Astrocyte of the hippocampus (primary cell): ENCODE measurements around the gene SLC9A8.

Experiments used
- DNase-seq: peaks from one replicate; pipeline ENCODE4 v3.0.0; 2011; ENCODE audit warnings: low read depth, low spot score

SLC9A8 gene

DNA sequence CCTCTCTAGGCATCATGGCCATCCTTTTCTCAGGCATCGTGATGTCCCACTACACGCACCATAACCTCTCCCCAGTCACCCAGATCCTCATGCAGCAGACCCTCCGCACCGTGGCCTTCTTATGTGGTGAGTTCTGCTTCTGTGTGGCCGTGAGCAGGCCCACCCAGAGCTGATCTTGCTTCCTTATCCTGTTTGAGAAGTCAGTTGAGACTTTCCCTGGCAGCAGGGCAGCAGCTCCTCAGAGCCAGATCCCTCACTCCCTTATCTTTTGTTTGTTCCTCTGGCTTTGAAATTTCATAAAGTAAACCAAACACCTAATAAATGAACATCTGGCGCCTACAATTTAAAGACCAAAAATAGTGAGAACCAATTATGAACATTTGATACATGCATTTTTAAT lies 62.1 kb downstream of the SLC9A8 start:
- DNase-seq: no peak

DNA sequence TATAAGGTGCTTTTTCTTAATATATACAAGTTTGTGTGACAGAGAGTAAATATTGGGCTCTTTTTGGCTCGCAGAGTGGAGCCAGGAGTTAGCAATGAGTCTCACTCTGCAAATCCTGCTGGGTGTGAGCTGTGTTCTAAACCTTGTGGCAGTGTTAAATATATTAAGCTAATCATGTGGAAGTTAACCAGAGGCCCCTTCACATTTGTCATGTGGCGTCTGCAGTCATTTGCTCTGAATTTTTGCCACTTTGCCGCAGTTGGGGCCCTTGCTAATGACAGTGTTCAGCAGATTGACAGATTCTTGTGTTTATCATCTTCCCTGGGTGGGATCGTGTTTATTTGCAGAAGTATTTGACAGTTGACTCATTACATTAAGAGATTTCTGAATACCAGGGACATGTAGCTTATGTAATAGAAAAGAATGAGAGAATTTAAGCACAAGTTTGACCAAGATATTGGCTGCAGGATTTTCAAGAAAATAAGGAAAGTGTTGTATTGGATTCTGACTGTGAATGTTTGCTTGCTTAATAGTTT lies 64.8 kb downstream of the SLC9A8 start:
- peak; percentile 23 for DNase-seq

DNA sequence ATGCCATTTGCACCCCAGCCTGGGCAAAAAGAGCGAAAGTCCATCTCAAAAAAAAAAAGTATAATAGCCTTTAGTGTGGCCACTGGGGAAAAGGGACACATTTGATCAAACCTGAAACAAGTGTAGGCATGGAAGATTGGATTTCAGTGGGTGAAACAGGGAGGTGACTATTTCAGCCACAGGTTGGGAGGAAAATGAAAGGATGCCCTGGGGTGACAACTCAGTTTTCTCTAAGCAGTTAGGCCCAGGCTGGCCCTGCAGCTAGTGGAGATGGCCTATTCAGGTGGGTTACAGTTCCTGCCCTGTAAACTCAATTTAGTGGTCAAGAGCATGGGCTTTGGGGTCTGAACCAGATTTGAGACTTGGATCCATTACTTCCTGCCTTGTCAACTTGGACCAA lies 66.3 kb downstream of the SLC9A8 start:
- no peak for DNase-seq

DNA sequence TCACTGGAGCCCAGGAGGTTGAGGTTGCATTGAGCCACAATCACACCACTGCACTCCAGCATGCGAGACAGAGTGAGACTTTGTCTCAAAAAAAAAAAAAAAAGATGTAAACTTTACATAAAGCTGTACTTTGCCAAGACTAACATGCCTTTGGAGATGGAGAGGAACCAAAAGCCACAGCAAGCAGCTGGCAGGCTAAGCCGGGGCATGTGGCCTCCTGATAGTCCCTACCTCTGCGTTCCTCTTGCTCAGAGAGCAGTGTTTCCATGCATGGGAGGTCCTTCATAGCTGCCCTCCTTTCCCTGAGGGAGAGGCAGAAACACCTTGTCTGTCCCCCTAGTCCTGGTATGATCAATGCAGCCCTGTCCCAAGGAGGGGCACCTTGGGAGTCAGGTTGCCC lies 67.5 kb downstream of the SLC9A8 start:
- peak; percentile 84 for DNase-seq

DNA sequence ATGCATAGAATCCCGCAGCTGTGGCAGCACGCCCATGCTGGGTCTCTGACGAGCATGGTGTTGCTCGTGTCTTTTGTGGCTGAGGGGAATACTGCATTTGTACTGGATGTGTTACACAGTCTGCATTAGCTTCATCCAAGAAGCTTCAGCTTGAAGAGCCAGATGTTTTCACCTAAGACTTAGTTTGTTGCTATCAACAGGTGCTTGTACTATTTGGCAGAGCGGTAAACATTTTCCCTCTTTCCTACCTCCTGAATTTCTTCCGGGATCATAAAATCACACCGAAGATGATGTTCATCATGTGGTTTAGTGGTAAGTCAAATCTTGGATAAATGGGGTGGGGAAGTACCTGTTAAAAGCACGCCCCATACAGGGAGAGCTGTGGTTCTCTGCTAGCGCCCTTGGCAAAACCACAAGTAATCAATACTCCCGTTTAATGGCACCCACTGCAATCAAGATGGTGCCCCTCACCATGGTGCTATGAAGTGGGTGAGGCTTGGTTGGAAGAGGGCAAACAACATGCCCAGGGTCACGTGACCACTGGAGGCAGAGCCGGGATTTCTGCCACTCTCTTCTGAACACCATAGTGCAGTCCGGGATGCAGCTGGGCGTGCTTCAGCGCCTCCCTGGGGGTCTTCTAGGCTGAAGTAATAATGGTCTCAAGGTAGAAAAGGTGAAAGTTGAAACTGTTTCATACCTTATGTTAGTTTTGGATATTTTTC lies 68.3 kb downstream of the SLC9A8 start:
- DNase-seq: no peak

DNA sequence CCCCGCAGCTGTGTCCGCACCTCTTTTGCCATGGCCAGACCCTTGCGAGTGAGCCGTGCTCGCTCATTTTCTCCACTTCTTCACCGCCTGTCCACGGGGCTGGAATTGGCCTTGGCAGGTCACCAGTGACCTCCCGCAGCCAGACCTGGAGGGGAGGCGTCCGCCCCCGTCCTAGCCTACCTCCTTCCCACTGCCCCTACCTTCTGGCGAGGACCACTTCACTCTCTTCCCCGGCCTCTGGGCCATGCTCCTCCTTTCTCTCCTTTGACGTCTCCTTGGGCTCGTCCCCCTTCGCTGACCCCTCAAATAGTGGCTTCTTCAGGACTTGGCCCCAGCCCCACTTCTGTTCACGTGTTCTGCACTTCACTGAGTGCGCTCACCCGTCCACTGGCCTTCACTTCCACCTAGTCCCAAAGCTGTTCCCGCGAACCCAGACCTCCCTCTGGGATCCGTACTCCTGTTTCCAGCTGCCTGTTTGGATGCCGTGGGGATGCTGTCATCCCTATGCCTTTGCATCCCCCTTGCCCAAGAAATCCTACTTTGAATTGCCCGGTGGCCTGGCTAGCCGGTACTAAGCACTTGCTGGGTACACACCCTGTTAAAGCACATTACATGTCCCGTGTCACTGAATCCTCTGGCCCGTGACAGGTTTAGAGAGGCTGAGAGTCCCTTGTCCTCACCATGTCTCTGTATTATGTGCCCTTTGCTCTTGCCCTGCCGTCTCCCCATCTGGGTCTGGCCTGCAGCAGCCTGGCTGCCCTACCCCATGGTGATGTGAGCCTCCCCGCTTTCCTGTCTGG lies 69.7 kb downstream of the SLC9A8 start:
- no peak for DNase-seq

DNA sequence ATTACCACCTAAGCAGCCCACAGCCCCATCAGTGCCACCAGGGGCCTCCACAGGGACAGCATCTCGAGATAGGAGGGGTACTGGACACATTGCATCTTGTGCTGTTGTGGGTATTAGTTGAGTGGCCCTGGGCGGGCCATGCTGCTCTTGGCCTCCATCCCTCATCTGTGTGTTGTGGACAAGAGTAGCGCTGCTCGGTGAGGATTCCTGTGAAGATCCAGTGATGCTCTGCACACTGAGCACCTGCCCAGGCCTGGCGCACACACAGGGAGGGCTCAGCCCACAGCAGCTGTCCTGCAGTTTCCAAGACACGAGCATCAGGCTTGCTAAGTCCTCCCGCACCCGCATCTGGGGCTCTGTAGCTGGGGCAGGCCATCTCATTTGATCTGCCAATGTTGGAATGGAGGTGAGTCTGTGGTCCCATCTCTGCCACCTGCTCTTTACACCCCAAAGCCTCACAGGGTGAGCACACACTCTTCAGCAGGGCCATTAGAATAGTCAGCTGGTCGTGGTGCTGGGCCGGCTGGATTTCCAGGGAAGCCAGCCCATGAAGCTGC lies 70.7 kb downstream of the SLC9A8 start:
- no peak for DNase-seq

DNA sequence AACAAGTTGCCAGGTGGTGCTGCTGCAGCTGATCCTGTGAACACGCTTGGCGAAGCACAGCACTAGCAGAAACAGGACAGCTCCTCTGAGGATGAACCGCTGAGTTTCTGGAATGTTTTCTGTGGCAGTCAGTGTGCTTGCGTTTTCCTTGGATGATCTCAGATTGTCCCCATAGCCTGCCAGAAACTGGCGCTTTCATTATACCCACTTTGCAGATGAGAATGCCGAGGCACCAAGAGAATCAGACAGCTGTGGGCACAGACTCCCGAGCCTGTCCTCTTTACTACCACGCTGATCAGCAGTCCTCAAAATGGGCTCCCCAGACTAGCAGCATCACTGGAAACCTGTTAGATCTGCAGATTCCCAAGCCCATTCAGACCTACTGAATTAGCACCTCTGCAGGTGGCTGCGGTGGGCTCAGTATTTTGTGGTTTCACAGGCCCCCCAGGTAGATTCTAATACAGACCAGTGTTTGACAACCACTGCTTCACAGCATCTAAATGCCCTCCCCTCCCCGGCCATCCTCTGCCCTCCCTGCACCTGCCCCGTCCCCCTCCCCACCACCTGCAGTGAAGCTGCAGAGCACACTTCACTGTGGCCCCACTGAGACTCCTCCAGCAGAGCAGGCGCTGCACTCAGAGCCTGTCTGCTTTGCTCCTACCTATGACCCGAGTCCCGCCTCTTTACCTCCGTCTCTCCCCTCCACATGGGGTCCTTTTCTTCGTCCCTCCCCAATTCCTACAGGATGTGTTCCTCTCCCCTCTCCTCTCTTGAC lies 73.1 kb downstream of the SLC9A8 start:
- DNase-seq: no peak

DNA sequence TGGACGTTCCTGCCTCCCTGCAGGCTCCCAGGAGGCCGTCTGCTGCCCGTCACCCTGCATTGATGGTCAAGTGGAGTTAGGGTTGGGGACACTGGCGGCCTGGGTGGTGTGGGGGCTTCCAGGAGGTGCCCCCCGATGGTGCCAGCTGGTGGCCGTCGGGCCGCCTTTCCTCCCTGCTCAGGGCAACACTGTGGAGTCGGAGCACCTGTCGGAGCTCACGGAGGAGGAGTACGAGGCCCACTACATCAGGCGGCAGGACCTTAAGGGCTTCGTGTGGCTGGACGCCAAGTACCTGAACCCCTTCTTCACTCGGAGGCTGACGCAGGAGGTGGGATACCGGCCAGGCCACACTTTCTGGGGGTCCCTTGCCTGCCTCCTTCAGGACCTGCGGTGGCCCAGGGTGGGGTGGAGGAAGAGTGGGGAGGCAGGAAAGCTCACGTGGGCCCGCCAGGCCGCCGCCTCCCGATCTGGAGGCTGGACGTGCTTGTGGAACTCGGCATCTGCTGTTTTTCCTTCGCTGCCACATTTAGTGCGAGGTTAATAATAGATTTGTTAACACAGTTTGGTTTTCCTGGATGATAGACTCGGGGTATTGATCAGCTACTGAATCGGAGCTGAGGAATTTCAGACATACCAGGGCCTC lies 74.1 kb downstream of the SLC9A8 start:
- no peak for DNase-seq

DNA sequence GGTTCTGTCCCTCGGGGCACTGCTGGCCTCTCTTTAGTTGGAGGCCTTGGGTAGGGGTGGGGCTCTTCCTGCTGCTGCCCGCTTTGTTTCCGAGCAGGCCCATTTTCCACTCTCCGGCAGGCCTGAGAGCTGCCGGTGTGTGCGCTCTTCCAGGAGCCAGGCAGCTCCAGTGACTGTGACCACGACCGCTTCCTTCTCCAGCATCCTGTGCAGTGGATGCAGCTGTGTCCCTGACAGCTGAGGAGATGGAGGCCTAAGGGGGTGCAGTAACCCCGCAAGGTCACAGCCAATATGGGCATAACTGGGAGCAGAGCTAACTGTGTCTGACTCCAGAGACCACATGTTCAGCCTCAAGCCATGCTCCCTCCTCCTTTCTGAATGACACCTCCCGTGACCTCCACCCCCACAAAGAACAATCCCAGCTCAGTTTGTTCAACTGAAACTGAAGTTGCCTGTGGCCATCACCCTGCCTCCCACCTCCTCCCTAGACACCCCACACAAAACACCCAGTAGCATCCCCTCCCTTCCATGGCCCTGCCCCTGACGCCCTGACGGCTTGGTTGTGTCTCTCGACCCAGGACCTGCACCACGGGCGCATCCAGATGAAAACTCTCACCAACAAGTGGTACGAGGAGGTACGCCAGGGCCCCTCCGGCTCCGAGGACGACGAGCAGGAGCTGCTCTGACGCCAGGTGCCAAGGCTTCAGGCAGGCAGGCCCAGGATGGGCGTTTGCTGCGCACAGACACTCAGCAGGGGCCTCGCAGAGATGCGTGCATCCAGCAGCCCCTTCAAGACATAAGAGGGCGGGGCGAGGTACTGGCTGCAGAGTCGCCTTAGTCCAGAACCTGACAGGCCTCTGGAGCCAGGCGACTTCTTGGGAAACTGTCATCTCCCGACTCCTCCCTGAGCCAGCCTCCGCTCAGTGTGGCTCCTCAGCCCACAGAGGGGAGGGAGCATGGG lies 74.9 kb downstream of the SLC9A8 start:
- peak; percentile 25 for DNase-seq

DNA sequence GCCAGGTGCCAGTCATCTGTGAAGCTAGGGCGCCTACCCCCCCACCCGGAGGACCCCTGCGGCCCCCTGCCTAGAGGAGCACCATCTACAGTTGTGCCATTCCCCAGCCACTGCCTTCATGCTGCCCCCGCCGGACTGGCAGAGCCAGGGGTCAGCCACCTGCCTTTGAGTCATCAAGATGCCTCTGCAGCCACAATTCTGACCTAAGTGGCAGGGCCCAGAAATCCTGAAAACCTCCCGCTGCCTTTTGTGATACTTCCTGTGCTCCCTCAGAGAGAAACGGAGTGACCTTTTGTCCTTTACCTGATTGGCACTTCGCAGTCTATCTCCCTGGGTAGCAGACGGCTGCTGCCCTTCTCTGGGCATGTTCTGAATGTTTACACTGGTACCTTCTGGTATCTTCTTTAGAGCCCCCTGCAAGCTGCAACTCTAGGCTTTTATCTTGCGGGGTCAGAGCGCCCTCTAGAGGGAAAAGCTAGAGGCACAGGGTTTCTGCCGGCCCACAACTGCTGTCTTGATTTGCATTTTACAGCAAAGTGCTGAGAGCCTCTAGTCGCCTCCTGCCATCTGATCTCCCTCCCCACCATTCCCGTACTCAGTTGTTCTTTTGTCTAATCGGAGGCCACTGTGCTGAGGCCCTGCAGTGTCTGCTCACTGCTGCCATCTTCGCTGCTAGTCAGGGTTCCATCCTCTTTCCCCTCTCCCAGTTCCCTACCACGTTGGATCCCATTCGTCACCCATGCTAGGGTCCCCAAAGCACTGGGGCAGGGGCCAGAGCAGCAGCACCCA lies 75.8 kb downstream of the SLC9A8 start:
- DNase-seq: peak; percentile 86

DNA sequence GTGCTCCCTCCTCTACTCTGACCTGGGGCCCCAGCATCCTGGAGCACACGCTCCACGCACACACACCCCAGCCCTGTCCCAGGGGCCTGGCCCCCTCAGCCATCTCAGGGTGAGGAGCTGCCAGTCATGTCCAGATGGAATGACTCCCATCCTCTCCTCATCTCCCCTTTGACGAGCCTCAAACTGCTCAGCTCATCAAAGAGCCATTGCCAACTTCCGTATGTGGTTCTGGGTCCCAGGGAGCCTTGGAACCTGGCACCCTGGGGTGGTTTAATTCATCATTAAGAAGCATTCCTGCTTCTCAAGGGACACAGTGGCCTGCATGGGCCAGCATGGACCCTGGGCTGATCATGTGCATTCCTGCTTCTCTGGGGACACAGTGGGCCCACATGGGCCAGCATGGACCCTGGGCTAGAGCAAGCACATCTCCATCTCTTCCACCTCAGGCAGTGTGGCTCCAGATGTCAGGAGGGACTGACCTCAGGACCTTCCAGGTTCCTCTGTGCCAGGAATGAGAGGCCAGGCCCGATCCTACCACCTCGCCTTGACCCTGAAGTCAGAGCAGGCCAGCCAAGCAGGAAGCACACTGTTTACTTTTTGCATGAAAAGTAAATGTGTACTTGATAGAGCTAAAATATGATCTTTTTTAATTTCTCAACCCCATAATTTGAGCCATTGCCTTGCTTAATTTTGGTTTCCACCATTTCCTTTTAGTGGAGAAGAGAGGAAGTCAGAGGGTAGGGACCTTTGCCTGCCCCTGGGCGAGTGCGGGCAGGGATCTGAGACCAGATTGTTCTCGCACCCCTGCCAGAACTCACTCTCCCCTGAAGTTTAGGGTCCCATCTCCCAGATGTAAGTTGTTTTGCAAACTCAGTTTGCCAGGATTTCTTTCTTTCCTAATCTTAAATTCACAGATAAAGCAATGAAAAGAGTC lies 76.6 kb downstream of the SLC9A8 start:
- no peak for DNase-seq

DNA sequence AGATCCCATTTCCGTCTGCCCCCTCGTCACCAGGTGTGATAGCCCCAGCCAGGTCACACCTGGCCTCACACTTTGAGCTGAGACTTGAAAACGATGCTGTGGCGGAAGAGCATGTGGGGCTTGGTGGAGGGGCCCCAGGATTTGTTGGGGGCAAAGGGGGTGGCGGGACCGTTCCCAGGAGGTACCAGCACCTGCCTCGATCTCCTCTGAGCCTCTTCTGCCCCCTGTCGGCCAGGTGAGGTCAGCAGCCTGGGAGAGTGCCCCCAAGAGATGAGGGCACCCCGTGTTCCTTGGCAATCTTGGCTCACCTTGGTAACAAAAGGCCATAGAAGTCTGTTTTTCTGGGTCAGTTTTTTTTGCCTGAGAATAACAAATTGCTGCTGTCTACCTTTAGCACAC lies 77.3 kb downstream of the SLC9A8 start:
- DNase-seq: no peak

DNA sequence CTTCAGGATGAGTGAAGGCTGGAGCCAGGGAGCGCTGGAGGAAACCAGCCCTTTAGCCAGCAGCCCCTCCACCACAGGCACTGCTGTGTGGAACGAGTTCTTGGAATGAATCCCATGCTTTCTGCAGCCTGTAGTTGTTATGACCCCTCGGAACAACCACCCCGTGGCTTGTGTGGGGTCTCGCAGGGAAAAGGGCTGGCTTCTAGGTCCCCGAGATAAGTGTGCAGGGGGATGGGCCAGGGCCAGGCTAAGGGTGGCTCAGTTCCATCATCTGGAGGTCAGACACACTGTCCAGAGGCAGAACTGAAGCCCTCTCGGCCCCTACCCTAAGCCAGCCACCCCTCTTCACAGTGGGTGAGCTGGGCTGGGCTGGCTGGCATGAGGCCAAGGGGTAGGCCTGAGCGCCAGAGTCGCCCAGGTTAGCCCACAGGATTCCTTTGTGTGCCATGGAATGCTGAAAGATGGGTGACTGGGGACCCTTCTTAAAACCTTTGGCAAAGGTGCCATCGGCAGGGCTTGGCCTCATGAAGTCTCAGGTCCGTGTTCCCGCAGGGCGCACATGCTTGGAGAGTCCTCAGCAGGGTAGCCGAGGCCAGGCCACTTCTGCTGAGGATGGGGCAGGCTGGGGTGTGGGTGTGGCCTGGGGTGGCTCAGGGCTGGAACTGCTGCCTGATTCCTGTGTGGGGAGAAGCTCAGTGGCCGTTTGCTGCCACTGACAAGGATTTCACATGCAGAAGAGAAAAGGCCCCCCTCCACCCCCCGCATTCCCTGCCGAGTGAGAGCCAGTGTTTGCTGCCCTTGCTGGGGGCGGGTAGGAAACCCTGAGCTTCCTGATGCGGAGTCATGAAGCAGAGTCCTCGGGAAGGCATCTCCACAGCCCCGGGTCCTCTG lies 78.1 kb downstream of the SLC9A8 start:
- DNase-seq: peak; percentile 34

DNA sequence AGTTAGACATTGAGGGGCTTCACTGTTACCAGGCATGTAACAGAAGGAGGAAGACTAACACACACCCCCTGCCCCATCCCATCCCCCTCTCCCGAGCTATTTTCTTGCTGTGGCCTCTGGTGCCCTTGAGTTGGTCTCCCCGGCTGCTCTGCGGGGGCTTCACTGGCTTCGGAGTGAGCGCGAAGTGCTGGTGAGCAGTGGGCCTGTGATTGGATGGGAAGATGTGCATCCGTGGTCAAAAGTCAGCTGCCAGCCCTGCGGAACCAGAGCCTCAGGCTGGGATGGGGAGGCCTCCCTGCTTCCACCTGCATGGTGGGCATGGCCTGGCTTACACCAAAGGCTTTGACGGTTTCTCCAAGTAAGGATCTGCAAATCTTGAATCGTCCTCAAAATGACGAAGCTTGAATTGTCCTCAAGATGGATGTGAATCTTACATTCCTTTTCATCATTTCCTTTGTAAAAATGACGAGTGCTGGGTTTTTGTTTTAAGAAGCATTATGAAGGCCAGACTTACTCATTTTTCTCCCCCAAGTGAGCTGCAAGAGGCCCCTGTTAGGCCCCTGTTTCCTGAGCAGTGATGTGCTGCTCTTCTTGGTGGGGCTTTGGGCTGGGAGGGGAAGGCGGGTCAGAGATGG lies 79.0 kb downstream of the SLC9A8 start:
- no peak for DNase-seq

DNA sequence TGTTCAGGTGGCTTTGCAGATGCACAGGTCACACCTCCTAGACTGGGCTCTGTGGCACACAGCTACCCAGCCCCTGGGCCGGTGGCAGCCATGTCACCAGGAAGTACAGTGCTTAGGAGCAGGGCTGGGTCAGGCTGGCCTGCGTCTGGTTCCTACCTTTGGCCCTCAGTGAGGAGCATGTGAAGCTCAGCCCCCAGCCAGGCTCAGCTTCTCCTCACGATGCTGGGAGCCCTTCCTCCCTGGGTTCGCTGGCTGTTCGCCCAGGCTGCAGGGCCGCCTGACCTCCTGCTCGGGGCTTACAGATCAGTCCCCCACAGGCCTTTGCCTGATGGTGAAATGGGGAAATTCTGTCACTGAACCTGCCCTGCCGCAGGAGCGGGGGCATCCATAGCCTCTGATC lies 79.6 kb downstream of the SLC9A8 start:
- no peak for DNase-seq

DNA sequence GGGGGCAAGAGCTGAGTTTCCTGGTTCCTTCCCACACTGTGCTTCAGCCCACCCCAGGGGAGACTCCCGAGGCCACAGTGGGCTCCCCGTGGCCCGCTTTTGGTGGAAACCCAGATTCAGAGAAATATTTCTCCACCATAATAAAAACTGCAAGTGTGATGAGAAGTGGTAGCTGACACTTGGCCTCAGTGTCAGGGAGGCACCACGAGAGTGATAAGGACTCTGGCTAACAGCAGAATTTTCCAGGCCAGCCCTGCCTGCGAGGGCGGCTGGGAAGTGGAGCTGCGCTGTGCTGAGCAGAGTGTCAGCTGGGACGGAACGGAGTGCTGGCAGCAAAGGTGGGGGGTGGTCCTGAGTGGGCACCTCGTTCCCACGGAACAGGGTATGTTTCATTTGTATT lies 80.2 kb downstream of the SLC9A8 start:
- DNase-seq: no peak
